Ishikawa (cell line): ENCODE measurements around the gene ABHD4.

Experiments used
- CEBPB ChIP-seq: IDR thresholded peaks from 2 replicates; pipeline ENCODE4 v1.6.1; 2012
- CREB1 ChIP-seq: IDR thresholded peaks from 2 replicates; pipeline ENCODE4 v1.6.1; 2012; ENCODE audit warnings: low read depth
- EGR1 ChIP-seq: IDR thresholded peaks from 2 replicates; pipeline ENCODE4 v1.6.1; 2012
- EP300 ChIP-seq: IDR thresholded peaks from 2 replicates; pipeline ENCODE4 v1.6.1; 2012; ENCODE audit warnings: borderline replicate concordance
- FOXM1 ChIP-seq: IDR thresholded peaks from 2 replicates; pipeline ENCODE4 v1.6.1; 2012; ENCODE audit warnings: low read depth, borderline replicate concordance
- NFIC ChIP-seq: IDR thresholded peaks from 2 replicates; pipeline ENCODE4 v1.6.1; 2012
- RAD21 ChIP-seq: IDR thresholded peaks from 2 replicates; pipeline ENCODE4 v1.6.1; 2012; ENCODE audit warnings: low read depth
- TAF1 ChIP-seq: IDR thresholded peaks from 2 replicates; pipeline ENCODE4 v1.6.1; 2012; ENCODE audit warnings: low read depth, mild to moderate bottlenecking
- TCF12 ChIP-seq: IDR thresholded peaks from 2 replicates; pipeline ENCODE4 v1.6.1; 2012; ENCODE audit warnings: low read depth
- TEAD4 ChIP-seq: IDR thresholded peaks from 2 replicates; pipeline ENCODE4 v1.6.1; 2012
- YY1 ChIP-seq: IDR thresholded peaks from 2 replicates; pipeline ENCODE4 v1.6.1; 2012; ENCODE audit warnings: low read depth
- ZBTB7A ChIP-seq: IDR thresholded peaks from 2 replicates; pipeline ENCODE4 v1.6.1; 2012; ENCODE audit warnings: low read depth
- TF ChIP-seq, protein P1 (sequence below): IDR thresholded peaks from 2 replicates; pipeline ENCODE4 v1.6.1; 2012; ENCODE audit warnings: low read depth, mild to moderate bottlenecking
- TF ChIP-seq, protein P2 (sequence below): IDR thresholded peaks from 2 replicates; pipeline ENCODE4 v1.6.1; 2012
- TF ChIP-seq, protein P3 (sequence below): IDR thresholded peaks from 2 replicates; pipeline ENCODE4 v1.6.1; 2012

Gene ABHD4

DNA sequence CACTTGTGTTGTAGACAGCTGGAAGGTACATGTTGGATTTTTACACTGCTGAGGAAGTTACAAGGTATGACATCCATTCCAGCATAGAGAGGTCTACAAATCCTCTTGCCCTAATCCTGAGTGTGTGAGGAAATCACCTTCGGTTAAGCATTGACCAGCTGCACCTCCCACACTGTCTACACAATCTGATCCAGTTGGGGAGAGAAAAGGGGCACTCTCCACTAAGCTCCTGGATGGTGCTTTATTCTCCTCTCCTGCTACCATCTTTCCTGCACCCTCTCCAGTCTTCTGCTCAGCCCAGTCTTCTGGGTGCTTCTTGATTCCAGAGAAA, 46.2 kb downstream of the ABHD4 start, which contains the start of gene OR6J1:
Gene OR6J1, minus strand, starts transcription at position 48 of the 331 bp plus-strand sequence. CDS start 9,541 bp downstream, outside the sequence.
- TF ChIP-seq NFIC: no peak
- TF ChIP-seq FOXM1: no peak
- TF ChIP-seq EGR1: no peak
- TF ChIP-seq CEBPB: no peak
- TF ChIP-seq, protein P1, sequence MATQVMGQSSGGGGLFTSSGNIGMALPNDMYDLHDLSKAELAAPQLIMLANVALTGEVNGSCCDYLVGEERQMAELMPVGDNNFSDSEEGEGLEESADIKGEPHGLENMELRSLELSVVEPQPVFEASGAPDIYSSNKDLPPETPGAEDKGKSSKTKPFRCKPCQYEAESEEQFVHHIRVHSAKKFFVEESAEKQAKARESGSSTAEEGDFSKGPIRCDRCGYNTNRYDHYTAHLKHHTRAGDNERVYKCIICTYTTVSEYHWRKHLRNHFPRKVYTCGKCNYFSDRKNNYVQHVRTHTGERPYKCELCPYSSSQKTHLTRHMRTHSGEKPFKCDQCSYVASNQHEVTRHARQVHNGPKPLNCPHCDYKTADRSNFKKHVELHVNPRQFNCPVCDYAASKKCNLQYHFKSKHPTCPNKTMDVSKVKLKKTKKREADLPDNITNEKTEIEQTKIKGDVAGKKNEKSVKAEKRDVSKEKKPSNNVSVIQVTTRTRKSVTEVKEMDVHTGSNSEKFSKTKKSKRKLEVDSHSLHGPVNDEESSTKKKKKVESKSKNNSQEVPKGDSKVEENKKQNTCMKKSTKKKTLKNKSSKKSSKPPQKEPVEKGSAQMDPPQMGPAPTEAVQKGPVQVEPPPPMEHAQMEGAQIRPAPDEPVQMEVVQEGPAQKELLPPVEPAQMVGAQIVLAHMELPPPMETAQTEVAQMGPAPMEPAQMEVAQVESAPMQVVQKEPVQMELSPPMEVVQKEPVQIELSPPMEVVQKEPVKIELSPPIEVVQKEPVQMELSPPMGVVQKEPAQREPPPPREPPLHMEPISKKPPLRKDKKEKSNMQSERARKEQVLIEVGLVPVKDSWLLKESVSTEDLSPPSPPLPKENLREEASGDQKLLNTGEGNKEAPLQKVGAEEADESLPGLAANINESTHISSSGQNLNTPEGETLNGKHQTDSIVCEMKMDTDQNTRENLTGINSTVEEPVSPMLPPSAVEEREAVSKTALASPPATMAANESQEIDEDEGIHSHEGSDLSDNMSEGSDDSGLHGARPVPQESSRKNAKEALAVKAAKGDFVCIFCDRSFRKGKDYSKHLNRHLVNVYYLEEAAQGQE: no peak
- no peak for TF ChIP-seq RAD21
- TF ChIP-seq, protein P2, sequence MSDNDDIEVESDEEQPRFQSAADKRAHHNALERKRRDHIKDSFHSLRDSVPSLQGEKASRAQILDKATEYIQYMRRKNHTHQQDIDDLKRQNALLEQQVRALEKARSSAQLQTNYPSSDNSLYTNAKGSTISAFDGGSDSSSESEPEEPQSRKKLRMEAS: no peak
- TF ChIP-seq TCF12: no peak
- no peak for TF ChIP-seq CREB1
- no peak for TF ChIP-seq TEAD4
- TF ChIP-seq ZBTB7A: no peak
- no peak for TF ChIP-seq TAF1
- no peak for TF ChIP-seq YY1
- TF ChIP-seq, protein P3, sequence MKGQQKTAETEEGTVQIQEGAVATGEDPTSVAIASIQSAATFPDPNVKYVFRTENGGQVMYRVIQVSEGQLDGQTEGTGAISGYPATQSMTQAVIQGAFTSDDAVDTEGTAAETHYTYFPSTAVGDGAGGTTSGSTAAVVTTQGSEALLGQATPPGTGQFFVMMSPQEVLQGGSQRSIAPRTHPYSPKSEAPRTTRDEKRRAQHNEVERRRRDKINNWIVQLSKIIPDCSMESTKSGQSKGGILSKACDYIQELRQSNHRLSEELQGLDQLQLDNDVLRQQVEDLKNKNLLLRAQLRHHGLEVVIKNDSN: no peak
- TF ChIP-seq EP300: no peak

DNA sequence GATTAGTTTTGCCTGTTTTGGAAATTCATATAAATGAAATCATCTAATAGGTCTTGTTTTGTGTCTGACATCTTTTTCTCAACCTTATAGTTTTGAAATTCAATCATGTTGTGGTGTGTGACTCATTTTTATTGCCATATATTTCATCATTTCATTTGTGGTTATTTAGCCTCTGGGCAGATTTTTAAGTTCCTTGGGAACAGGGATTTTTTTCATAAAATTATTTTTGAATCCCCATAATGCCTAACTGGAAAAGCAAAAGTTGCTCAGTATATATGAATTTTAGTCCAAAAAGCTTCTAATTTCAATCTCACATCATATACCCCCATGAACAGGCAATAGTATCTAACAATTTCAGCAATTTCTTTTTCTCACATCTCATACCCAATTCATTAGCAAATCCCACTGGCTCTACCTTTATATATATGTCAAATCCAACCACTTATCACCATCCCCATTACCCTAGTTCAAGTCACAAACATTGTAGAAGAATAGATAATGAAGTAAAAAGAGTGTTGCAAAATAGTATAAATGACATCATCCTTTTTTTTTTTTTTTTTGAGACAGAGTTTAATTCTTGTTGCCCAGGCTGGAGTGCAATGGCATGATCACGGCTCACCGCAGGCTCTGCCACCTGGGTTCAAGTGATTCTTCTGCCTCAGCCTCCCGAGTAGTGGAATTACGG, 48.6 kb downstream of the ABHD4 start:
- TF ChIP-seq FOXM1 (no peak), RAD21 (no peak), CREB1 (no peak)
- TF ChIP-seq, protein P3: no peak

DNA sequence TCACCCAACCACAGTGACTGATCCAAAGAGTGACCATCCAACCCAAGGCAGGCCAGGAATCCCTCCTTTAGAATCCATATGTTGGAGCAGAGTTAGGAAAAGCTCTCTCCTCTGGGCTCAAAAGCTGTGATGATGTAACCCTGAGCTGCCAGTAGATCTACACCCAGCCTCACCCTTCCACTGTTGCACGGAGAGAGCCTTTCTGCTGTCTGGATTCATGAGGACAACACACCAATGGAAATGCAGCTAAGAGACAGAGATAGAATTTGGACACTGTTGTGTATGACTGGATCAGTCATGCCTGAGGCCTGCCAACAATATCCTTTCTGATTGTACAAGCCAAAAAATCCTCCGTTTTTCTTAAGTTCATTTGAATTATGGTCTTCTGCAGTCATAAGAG, 50.4 kb downstream of the ABHD4 start:
- TF ChIP-seq TEAD4 (no peak), TAF1 (no peak), NFIC (no peak), CEBPB (no peak), TCF12 (no peak), EP300 (no peak), YY1 (no peak), ZBTB7A (no peak), CREB1 (no peak), EGR1 (no peak), RAD21 (no peak)
- TF ChIP-seq, protein P2: no peak
- TF ChIP-seq, protein P1: no peak
- TF ChIP-seq, protein P3: no peak

DNA sequence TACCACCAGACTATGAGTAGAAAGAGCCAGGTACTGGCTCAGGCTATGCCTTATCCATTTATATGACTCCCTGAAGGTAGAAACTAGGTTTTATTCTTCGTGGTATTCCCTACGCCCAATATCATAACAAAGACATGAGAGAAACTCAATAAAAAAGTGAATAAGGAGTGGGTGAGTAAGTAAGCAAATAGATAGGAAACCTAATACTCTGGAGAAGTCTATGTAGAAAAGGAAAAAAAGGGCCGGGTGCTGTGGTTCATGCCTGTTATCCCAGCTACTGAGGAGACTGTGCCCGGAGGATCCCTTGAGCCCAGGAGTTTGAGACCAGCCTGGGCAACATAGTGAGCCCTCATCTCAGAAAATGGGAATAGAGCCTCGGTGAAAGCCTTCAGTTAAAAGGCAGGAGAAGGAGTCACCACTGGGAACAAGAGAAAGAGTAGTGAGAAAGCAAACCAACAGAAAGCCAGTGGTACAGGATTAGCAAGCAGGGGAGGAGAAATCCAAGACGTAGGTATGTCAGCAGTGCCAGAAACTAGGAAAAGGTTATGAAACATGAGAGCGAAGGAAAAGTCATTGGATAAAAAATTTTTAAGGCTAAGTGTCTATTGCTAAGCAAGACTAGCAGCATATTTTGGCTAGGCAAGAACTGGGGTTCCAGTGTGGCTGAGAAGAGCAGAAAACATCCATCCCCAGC, 52.1 kb downstream of the ABHD4 start:
- TF ChIP-seq YY1 (no peak), TEAD4 (no peak), EP300 (no peak), FOXM1 (no peak), ZBTB7A (no peak)
- TF ChIP-seq, protein P1: no peak
